Endothelial cell of umbilical vein (primary cell): ENCODE measurements around the gene FBXO3. TPM values are rescaled to one million over a fixed set of nuclear protein-coding genes. Genes with fewer than 3 reads are reported as not detected.

ENCODE experiments used
- BruUV-seq: library from RNA; stranded (reverse); fragments of 400-500 nt; replicated peaks from 2 replicates; lab custom pipeline; 2021; lab: Mats Ljungman, UMichigan
- CTCF ChIA-PET: fragments of 300-600, 350-600 bp; sonication (Branson Sonifier 250); formaldehyde crosslinking; loops from one replicate; lab custom pipeline; 2021; ENCODE audit warnings: antibody characterized with exemption, inconsistent platforms; lab: Charles Lee
- POLR2A ChIA-PET: fragments of 300-600, 350-600 bp; sonication (Branson Sonifier 250); formaldehyde crosslinking; loops from one replicate; lab custom pipeline; 2021; ENCODE audit warnings: antibody characterized with exemption, inconsistent platforms; lab: Charles Lee
- DNase-seq: peaks from one replicate; pipeline ENCODE4 v3.0.0-alpha.2; 2011; ENCODE audit warnings: low read depth, low spot score
- FAIRE-seq: peaks from 2 replicates; lab custom pipeline; 2011; peaks lifted over from hg19 to GRCh38; lab: Jason Lieb, UNC
- H2AFZ ChIP-seq: 2 replicates; pipeline ENCODE4 v1.6.0; 2012; ENCODE audit warnings: low read depth, low read length, control low read depth, inconsistent platforms
- H3K27ac ChIP-seq: 2 replicates; pipeline ENCODE4 v1.5.1; 2011; ENCODE audit warnings: low read depth, mild to moderate bottlenecking, control low read depth, low read length, moderate library complexity; ENCODE audit not compliant: insufficient read depth
- H3K27me3 ChIP-seq, 2 experiments: 2 replicates each; pipeline versions ENCODE4 v1.6.0 to v1.6.1; 2011; ENCODE audit warnings: low read length in 2 of 2, mixed read lengths in 1 of 2; ENCODE audit not compliant: control insufficient read depth in 2 of 2, insufficient read depth in 2 of 2
- H3K36me3 ChIP-seq, 2 experiments: 2 replicates in 1 of 2; 3 replicates in 1 of 2; pipeline ENCODE4 v1.5.1; 2011; ENCODE audit warnings: low read length in 2 of 2, mild to moderate bottlenecking in 1 of 2, moderate library complexity in 1 of 2; ENCODE audit not compliant: control insufficient read depth in 2 of 2, insufficient read depth in 2 of 2; ENCODE audit errors: extremely low read depth in 1 of 2
- H3K4me1 ChIP-seq: 3 replicates; pipeline ENCODE4 v1.5.1; 2011; ENCODE audit warnings: mild to moderate bottlenecking, low read length; ENCODE audit not compliant: control insufficient read depth, insufficient read depth; ENCODE audit errors: extremely low read depth
- H3K4me2 ChIP-seq: 2 replicates; pipeline ENCODE4 v1.6.1; 2011; ENCODE audit warnings: low read length, control low read depth, mixed read lengths; ENCODE audit not compliant: insufficient read depth
- H3K4me3 ChIP-seq, 3 experiments: fragments of 200-600 bp in 1 of 3; sonication (generic), shearing (Covaris generic) in 1 of 3; replicated peaks in 1 of 3; 2 replicates each; pipeline ENCODE4 v1.5.1; 2011 to 2016; ENCODE audit warnings: control low read depth in 3 of 3, low read length in 3 of 3, mild to moderate bottlenecking in 2 of 3, inconsistent platforms in 1 of 3, low read depth in 1 of 3, moderate library complexity in 1 of 3; ENCODE audit not compliant: insufficient read depth in 1 of 3
- H3K79me2 ChIP-seq: 2 replicates; pipeline ENCODE4 v1.6.0; 2012; ENCODE audit warnings: low read length, inconsistent platforms; ENCODE audit not compliant: control insufficient read depth, insufficient read depth
- H3K9ac ChIP-seq: replicated peaks from 2 replicates; pipeline ENCODE3; 2011; ENCODE audit warnings: low read length, control low read depth; ENCODE audit not compliant: insufficient read depth; ENCODE audit errors: extremely low read depth
- H3K9me1 ChIP-seq: replicated peaks from 3 replicates; pipeline ENCODE4 v1.6.0; 2011; ENCODE audit warnings: mild to moderate bottlenecking, low read length; ENCODE audit not compliant: control insufficient read depth, insufficient read depth; ENCODE audit errors: extremely low read depth
- H3K9me3 ChIP-seq: replicated peaks from 2 replicates; pipeline ENCODE4 v1.5.1; 2012; ENCODE audit warnings: low read length, inconsistent platforms; ENCODE audit not compliant: control insufficient read depth, insufficient read depth
- H4K20me1 ChIP-seq: replicated peaks from 2 replicates; pipeline ENCODE3; 2011; ENCODE audit warnings: mild to moderate bottlenecking, low read length; ENCODE audit not compliant: control insufficient read depth, insufficient read depth; ENCODE audit errors: extremely low read depth
- EZH2 ChIP-seq: IDR thresholded peaks from 2 replicates; pipeline ENCODE4 v1.6.1; 2012; ENCODE audit warnings: borderline replicate concordance, low read depth, mild to moderate bottlenecking, moderate library complexity, low read length, inconsistent platforms; ENCODE audit not compliant: severe bottlenecking
- FOS ChIP-seq: IDR thresholded peaks from 2 replicates; pipeline ENCODE4 v1.6.1; 2011; ENCODE audit warnings: mild to moderate bottlenecking, low read length, moderate library complexity, borderline replicate concordance; ENCODE audit not compliant: insufficient read depth
- GATA2 ChIP-seq: IDR thresholded peaks from 2 replicates; pipeline ENCODE4 v1.7.0; 2011; ENCODE audit warnings: low read depth, mild to moderate bottlenecking, moderate library complexity, mixed read lengths, low read length; ENCODE audit not compliant: insufficient read length, insufficient read depth
- JUN ChIP-seq: IDR thresholded peaks from 2 replicates; pipeline ENCODE4 v1.6.1; 2011; ENCODE audit warnings: borderline replicate concordance, low read depth; ENCODE audit not compliant: insufficient read length, insufficient read depth
- MYC ChIP-seq: IDR thresholded peaks from one replicate; pipeline ENCODE4 v1.6.1; 2011; ENCODE audit warnings: mild to moderate bottlenecking, low read depth, low read length
- POLR2A ChIP-seq: IDR thresholded peaks from 2 replicates; pipeline ENCODE4 v1.6.1; 2012; ENCODE audit warnings: low read depth, mild to moderate bottlenecking, control low read depth, low read length
- POLR2AphosphoS5 ChIP-seq: IDR thresholded peaks from 2 replicates; pipeline ENCODE4 v1.6.1; 2012; ENCODE audit warnings: low read depth, mild to moderate bottlenecking, control low read depth, low read length, moderate library complexity; ENCODE audit not compliant: insufficient read depth
- dilution Hi-C: fragments of 300-500 bp; cut with MboI; formaldehyde crosslinking; loops from one replicate; pipeline ENCODE4 v1.15.0; 2019; ENCODE audit warnings: low sequenced_read_pairs; ENCODE audit not compliant: extremely low pct_ligation_motif_present
- intact Hi-C: fragments of 100-400 bp; cut with micrococcal nuclease; formaldehyde crosslinking; loops from one replicate; pipeline ENCODE4 v1.10.0; 2022
- polyA plus RNA-seq, 4 experiments: library from polyadenylated mRNA; depleted of rRNA in 3 of 4; stranded (reverse) in 3 of 4; unstranded in 1 of 4; fragments of >200 nt; gene quantifications; 2 replicates each; pipeline versions ENCODE4 v1.2.1 to v1.2.3, GENCODE V29; 2011 to 2012; ENCODE audit warnings: missing spikeins in 1 of 4
- total RNA-seq: library from RNA; stranded (reverse); gene quantifications from 2 replicates; pipeline ENCODE4 v1.2.3, GENCODE V29; 2021
- TF ChIP-seq, protein P1 (sequence below): IDR thresholded peaks from 2 replicates; pipeline ENCODE4 v1.6.1; 2011; ENCODE audit not compliant: insufficient read depth, insufficient read length
- TF ChIP-seq, protein P2 (sequence below), 2 donors: IDR thresholded peaks; 1 replicate in 1 of 2; 2 replicates in 1 of 2; pipeline ENCODE4 v1.5.1; 2011; ENCODE audit warnings: low read length in 2 of 2, mild to moderate bottlenecking in 2 of 2, moderate library complexity in 2 of 2, control low read depth in 1 of 2, inconsistent platforms in 1 of 2, low read depth in 1 of 2; ENCODE audit not compliant: insufficient read depth in 1 of 2; ENCODE audit errors: extremely low read depth in 1 of 2

Gene FBXO3
- total and polyA plus RNA-seq, 2 donors (not counting 3 experiments of a cell fraction or from before 2014, with no cell fraction given): 18.0 to 23.1 TPM

DNA sequence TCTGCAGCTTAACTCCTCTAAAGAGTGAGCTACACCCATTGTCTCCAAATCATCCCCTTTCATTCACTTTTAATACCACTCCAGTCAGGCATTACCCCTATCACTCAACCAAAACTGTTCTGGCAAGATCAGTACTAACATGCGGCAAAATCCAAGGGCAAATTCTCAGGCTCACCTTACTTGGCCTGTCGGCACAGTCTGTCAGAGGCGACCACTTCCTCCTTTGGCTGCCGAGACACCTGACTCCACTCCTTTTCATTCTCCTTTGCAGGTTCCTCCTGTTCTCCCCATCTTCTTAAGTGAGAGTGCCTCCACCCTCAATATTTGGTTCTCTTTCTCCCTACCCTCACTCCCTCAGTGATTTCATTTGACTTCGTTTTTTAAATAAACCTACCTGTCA lies 77.9 kb downstream of the FBXO3 start:
- Histone ChIP-seq H3K36me3 (no peaks in the 10 kb centered on the region), H3K79me2 (no peaks in the 10 kb centered on the region), H3K27me3 (no peaks in the 10 kb centered on the region), H3K4me1 (peaks cover 47% of the 10 kb centered on the region), H3K27ac (no peak overlapping the region), H3K4me3 (no peak overlapping the region), H2AFZ (no peak overlapping the region), H3K9me1 (no peaks in the 10 kb centered on the region), H4K20me1 (no peaks in the 10 kb centered on the region), H3K4me2 (no peak overlapping the region), H3K9ac (no peak overlapping the region), H3K9me3 (no peaks in the 10 kb centered on the region)
- POLR2A ChIA-PET: no interaction called here
- DNase-seq (no peak), FAIRE-seq (no peak)
- intact Hi-C loops (no loop called here), dilution Hi-C loops (no loop called here)
- CTCF ChIA-PET: interaction anchor here (1.4 kb wide), 1 partner anchor 46 kb away, joined by 9 read pairs; no protein-coding TSS in a partner anchor
- no TSS peak for BruUV-seq
- TF ChIP-seq GATA2 (no peak), MYC (no peak), POLR2A (no peak), JUN (no peak), POLR2AphosphoS5 (no peak), EZH2 (no peak), FOS (no peak)
- TF ChIP-seq, protein P1, sequence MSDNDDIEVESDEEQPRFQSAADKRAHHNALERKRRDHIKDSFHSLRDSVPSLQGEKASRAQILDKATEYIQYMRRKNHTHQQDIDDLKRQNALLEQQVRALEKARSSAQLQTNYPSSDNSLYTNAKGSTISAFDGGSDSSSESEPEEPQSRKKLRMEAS: no peak
- TF ChIP-seq, protein P2, sequence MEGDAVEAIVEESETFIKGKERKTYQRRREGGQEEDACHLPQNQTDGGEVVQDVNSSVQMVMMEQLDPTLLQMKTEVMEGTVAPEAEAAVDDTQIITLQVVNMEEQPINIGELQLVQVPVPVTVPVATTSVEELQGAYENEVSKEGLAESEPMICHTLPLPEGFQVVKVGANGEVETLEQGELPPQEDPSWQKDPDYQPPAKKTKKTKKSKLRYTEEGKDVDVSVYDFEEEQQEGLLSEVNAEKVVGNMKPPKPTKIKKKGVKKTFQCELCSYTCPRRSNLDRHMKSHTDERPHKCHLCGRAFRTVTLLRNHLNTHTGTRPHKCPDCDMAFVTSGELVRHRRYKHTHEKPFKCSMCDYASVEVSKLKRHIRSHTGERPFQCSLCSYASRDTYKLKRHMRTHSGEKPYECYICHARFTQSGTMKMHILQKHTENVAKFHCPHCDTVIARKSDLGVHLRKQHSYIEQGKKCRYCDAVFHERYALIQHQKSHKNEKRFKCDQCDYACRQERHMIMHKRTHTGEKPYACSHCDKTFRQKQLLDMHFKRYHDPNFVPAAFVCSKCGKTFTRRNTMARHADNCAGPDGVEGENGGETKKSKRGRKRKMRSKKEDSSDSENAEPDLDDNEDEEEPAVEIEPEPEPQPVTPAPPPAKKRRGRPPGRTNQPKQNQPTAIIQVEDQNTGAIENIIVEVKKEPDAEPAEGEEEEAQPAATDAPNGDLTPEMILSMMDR (IDR thresholded peaks at IDR 0.05; ENCODE audit: extremely low read depth in 1 of 2, insufficient read depth in 1 of 2, low read depth in 1 of 2, low read length in 2 of 2): no peak
